Tibial nerve (tissue), 4 donors: ENCODE results near the gene FARP1. TPM values are rescaled to one million over a fixed set of nuclear protein-coding genes. Genes with fewer than 3 reads are reported as not detected.

Experiments used
- DNase-seq, 2 donors: peaks; one replicate each; pipeline ENCODE4 v3.0.0-alpha.2; 2019; ENCODE audit warnings: low spot score in 2 of 2
- H3K27ac ChIP-seq, 4 donors: fragments of 200-600 bp; sonication (generic) in 3 of 4; one replicate each; pipeline ENCODE4 v1.5.1; 2017 to 2019; ENCODE audit warnings: mild to moderate bottlenecking in 1 of 4
- H3K27me3 ChIP-seq, 2 donors: fragments of 200-600 bp; sonication (generic) in 1 of 2; one replicate each; pipeline versions ENCODE4 v1.5.1 to v1.6.0; 2017 to 2019
- H3K36me3 ChIP-seq, 3 donors: fragments of 200-600 bp; sonication (generic); one replicate each; pipeline ENCODE4 v1.5.1; 2018 to 2019
- H3K4me1 ChIP-seq, 4 donors: fragments of 200-600 bp; sonication (generic) in 3 of 4; one replicate each; pipeline ENCODE4 v1.5.1; 2017 to 2019
- H3K4me3 ChIP-seq, 4 donors: fragments of 200-600 bp; sonication (generic) in 3 of 4; one replicate each; pipeline ENCODE4 v1.5.1; 2017 to 2019; ENCODE audit warnings: mild to moderate bottlenecking in 1 of 4, moderate library complexity in 1 of 4
- H3K9me3 ChIP-seq, 4 donors: fragments of 200-600 bp; sonication (generic) in 3 of 4; one replicate each; pipeline ENCODE4 v1.5.1; 2017 to 2019
- CTCF ChIP-seq, 5 experiments: fragments of 200-600 bp in 3 of 5; fragments of 450-650 bp in 2 of 5; sonication (generic) in 3 of 5; IDR thresholded peaks; one replicate each; pipeline ENCODE4 v1.5.1; 2016 to 2019; ENCODE audit warnings: antibody characterized with exemption in 5 of 5, mild to moderate bottlenecking in 3 of 5, moderate library complexity in 2 of 5
- EP300 ChIP-seq, 2 donors: sonication (generic); formaldehyde crosslinking; IDR thresholded peaks; one replicate each; pipeline ENCODE4 v1.6.1; 2017; ENCODE audit warnings: antibody characterized with exemption in 2 of 2, mild to moderate bottlenecking in 1 of 2
- POLR2A ChIP-seq, 2 donors: fragments of 450-650 bp; IDR thresholded peaks; one replicate each; pipeline ENCODE4 v1.6.1; 2017; ENCODE audit warnings: antibody characterized with exemption in 2 of 2, mild to moderate bottlenecking in 2 of 2, moderate library complexity in 2 of 2
- WGBS, 2 donors: methylation state at CpG; one replicate each; pipeline ENCODE4 v1.1.5; 2018; 5-methylcytosine and 5-hydroxymethylcytosine counted together
- total RNA-seq, 4 donors: library from RNA; depleted of rRNA; stranded (reverse); fragments of >200 nt; gene quantifications; one replicate each; pipeline ENCODE4 v1.1.0, GENCODE V29; 2016

The FARP1 gene
- total RNA-seq, 4 donors from 2014 or later: 21.4 to 28.5 (median 24.9) TPM

GRCh38 chr13:98261165-98261702 is 118.3 kb downstream of the FARP1 start:
- H3K36me3 ChIP-seq: no peaks in the 10 kb centered on the region
- H3K27ac ChIP-seq: no peak overlapping the region
- no peak overlapping the region for H3K4me3 ChIP-seq
- no peaks in the 10 kb centered on the region for H3K9me3 ChIP-seq
- 75 to 82% methylated on average over 6 of the region's 6 CpGs for WGBS, 2 donors
- H3K4me1 ChIP-seq: peaks cover 0 to 13% (median 0%) of the 10 kb centered on the region in 4 donors
- no peaks in the 10 kb centered on the region for H3K27me3 ChIP-seq
- TF ChIP-seq CTCF (IDR thresholded peaks at IDR 0.05): no peak
- no peak for TF ChIP-seq POLR2A (IDR thresholded peaks at IDR 0.05)
- TF ChIP-seq EP300 (IDR thresholded peaks at IDR 0.05): no peak
- no peak for DNase-seq

GRCh38 chr13:98262292-98262691 is 119.4 kb downstream of the FARP1 start:
- H3K36me3 ChIP-seq: no peaks in the 10 kb centered on the region
- peaks cover 0 to 23% (median 0%) of the 10 kb centered on the region in 4 donors for H3K4me1 ChIP-seq
- DNase-seq: no peak
- WGBS, 2 donors: 90 to 96% methylated on average over 5 of the region's 5 CpGs
- H3K27me3 ChIP-seq: no peaks in the 10 kb centered on the region
- no peak overlapping the region for H3K4me3 ChIP-seq
- H3K9me3 ChIP-seq: no peaks in the 10 kb centered on the region
- H3K27ac ChIP-seq: no peak overlapping the region
- no peak for TF ChIP-seq EP300 (IDR thresholded peaks at IDR 0.05)
- no peak for TF ChIP-seq CTCF (IDR thresholded peaks at IDR 0.05)
- no peak for TF ChIP-seq POLR2A (IDR thresholded peaks at IDR 0.05)

- no peaks in the 10 kb centered on the region for H3K27me3 ChIP-seq
- no peaks in the 10 kb centered on the region for H3K9me3 ChIP-seq
- peaks cover 0 to 27% (median 0%) of the 10 kb centered on the region in 4 donors for H3K4me1 ChIP-seq
- TF ChIP-seq CTCF (IDR thresholded peaks at IDR 0.05) (no peak), EP300 (IDR thresholded peaks at IDR 0.05) (no peak), POLR2A (IDR thresholded peaks at IDR 0.05) (no peak)
- no peaks in the 10 kb centered on the region for H3K36me3 ChIP-seq
- no peak overlapping the region for H3K27ac ChIP-seq
- no peak for DNase-seq
- no peak overlapping the region for H3K4me3 ChIP-seq
- 84 to 90% methylated on average over 2 of the region's 2 CpGs for WGBS, 2 donors
Observed at GRCh38 chr13:98263841-98264240, 120.9 kb downstream of the FARP1 start.

- H3K36me3 ChIP-seq: no peaks in the 10 kb centered on the region
- WGBS, 2 donors: 96 to 98% methylated on average over 5 of the region's 5 CpGs
Observed at GRCh38 chr13:98264877-98265276, 122.0 kb downstream of the FARP1 start.

More at GRCh38 chr13:98264877-98265276, 122.0 kb downstream of the FARP1 start:
- Histone ChIP-seq H3K27ac (no peak overlapping the region), H3K4me1 (peaks cover 0 to 27% (median 0%) of the 10 kb centered on the region in 4 donors), H3K4me3 (no peak overlapping the region), H3K9me3 (no peaks in the 10 kb centered on the region), H3K27me3 (no peaks in the 10 kb centered on the region)
- DNase-seq: no peak
- TF ChIP-seq POLR2A (IDR thresholded peaks at IDR 0.05): no peak
- TF ChIP-seq EP300 (IDR thresholded peaks at IDR 0.05): no peak
- TF ChIP-seq CTCF (IDR thresholded peaks at IDR 0.05): no peak
